ENCODE results near the gene FAM20C. TPM values are rescaled to one million over a fixed set of nuclear protein-coding genes. Genes with fewer than 3 reads are reported as not detected.

The FAM20C gene
- total RNA-seq, 4 donors from 2014 or later = 9.6 to 35.3 (median 18.6) TPM

DNA sequence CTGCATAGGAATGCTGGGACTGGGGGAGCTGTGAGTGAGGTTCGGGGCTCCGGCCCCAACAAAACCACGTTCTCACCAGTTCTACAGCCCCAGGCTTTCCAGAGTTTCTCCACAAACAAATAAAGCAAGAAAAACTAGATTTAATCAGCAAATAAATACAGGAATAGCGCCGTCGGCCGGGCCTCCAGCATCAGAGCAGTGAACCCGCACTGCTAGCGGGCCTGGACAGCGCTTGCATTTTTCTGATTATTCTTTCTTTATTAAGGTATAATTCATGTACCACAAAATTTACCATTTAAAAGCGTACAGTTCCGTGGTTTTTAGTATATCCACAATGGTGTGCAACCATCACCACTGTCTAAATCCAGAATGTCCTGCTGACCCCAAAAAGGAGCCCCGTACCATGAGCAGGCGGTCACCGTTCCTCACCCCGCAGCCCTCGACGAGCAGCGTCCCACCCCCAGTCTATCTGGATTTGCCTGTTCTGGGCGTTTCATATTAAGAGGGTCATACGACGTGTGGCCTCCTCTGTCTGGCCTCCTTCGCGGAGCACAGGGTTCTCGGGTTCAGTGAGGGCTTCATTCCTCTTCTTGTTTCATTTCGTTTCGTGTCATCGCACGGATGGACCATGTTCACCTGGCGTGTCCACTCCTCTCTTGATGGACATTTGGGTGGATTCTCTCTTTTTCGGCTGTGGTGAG is 62.1 kb downstream of the FAM20C start:
- Histone ChIP-seq H3K4me1 (peaks cover 0 to 4% of the 10 kb centered on the region in 2 donors), H3K27me3 (no peaks in the 10 kb centered on the region), H3K36me3 (peaks cover 0 to 60% of the 10 kb centered on the region in 2 donors), H3K27ac (no peak overlapping the region), H3K4me3 (no peak overlapping the region), H3K9me3 (no peaks in the 10 kb centered on the region)
- no peak for TF ChIP-seq POLR2A (IDR thresholded peaks at IDR 0.05)
- TF ChIP-seq, protein P1, sequence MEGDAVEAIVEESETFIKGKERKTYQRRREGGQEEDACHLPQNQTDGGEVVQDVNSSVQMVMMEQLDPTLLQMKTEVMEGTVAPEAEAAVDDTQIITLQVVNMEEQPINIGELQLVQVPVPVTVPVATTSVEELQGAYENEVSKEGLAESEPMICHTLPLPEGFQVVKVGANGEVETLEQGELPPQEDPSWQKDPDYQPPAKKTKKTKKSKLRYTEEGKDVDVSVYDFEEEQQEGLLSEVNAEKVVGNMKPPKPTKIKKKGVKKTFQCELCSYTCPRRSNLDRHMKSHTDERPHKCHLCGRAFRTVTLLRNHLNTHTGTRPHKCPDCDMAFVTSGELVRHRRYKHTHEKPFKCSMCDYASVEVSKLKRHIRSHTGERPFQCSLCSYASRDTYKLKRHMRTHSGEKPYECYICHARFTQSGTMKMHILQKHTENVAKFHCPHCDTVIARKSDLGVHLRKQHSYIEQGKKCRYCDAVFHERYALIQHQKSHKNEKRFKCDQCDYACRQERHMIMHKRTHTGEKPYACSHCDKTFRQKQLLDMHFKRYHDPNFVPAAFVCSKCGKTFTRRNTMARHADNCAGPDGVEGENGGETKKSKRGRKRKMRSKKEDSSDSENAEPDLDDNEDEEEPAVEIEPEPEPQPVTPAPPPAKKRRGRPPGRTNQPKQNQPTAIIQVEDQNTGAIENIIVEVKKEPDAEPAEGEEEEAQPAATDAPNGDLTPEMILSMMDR (IDR thresholded peaks at IDR 0.05 in 4 of 5, conservative IDR thresholded peaks at IDR 0.05 in 1 of 5) = no peak
- DNase-seq = no peak
- no peak for ATAC-seq
- intact Hi-C loops (cut with DNase I; ENCODE audit: low total_unique reads) (no loop called here), in situ Hi-C loops (cut with MboI; ENCODE audit: low sequenced_read_pairs in 4 of 4) (no loop called here)

- ATAC-seq (no peak), DNase-seq (no peak)
- no peaks in the 10 kb centered on the region for H3K27me3 ChIP-seq
- in situ Hi-C loops (cut with MboI; ENCODE audit: low sequenced_read_pairs in 4 of 4) (no loop called here), intact Hi-C loops (cut with DNase I; ENCODE audit: low total_unique reads) (no loop called here)
- H3K4me3 ChIP-seq = no peak overlapping the region
- H3K9me3 ChIP-seq = no peaks in the 10 kb centered on the region
- no peak overlapping the region for H3K27ac ChIP-seq
- TF ChIP-seq, protein P1 (IDR thresholded peaks at IDR 0.05 in 4 of 5, conservative IDR thresholded peaks at IDR 0.05 in 1 of 5) = no peak
- no peak for TF ChIP-seq POLR2A (IDR thresholded peaks at IDR 0.05)
- peaks cover 0 to 4% of the 10 kb centered on the region in 2 donors for H3K4me1 ChIP-seq
- H3K36me3 ChIP-seq = peaks cover 0 to 60% of the 10 kb centered on the region in 2 donors
Measured at GRCh38 chr7:255038-255435, 62.7 kb downstream of the FAM20C start.

- no peaks in the 10 kb centered on the region for H3K9me3 ChIP-seq
- H3K27me3 ChIP-seq = no peaks in the 10 kb centered on the region
- intact Hi-C loops (cut with DNase I; ENCODE audit: low total_unique reads) = no loop called here
- H3K4me3 ChIP-seq = no peak overlapping the region
- in situ Hi-C loops (cut with MboI; ENCODE audit: low sequenced_read_pairs in 4 of 4) = no loop called here
- no peak overlapping the region for H3K27ac ChIP-seq
- TF ChIP-seq, protein P1 (IDR thresholded peaks at IDR 0.05 in 4 of 5, conservative IDR thresholded peaks at IDR 0.05 in 1 of 5) = no peak
- TF ChIP-seq POLR2A (IDR thresholded peaks at IDR 0.05) = no peak
- peaks cover 0 to 60% of the 10 kb centered on the region in 2 donors for H3K36me3 ChIP-seq
- no peak for ATAC-seq
- DNase-seq = no peak
- H3K4me1 ChIP-seq = peaks cover 0 to 4% of the 10 kb centered on the region in 2 donors
Measured at GRCh38 chr7:255721-256361, 63.5 kb downstream of the FAM20C start.

DNA sequence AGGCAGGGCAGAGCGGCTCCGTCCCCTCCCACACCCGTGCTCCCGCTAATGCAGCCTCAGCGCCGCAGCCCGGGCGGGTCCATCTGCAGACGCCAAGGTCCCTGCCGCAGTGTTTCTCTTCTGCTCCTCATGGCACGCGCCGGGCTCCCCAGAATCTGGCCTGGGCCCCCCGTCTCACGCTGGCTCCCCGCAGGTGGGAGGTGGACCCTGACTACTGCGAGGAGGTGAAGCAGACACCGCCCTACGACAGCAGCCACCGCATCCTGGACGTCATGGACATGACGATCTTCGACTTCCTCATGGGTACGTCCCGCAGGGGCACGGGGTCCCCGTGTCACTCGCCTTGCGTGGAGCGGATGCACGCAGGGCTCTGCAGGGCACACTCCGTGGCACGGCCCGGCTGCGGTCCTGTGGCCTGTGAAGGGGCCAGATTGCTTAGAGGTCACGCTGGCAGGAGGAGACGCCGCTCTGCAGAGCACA is 64.1 kb downstream of the FAM20C start:
- in situ Hi-C loops (cut with MboI; ENCODE audit: low sequenced_read_pairs in 4 of 4) (no loop called here), intact Hi-C loops (cut with DNase I; ENCODE audit: low total_unique reads) (no loop called here)
- DNase-seq = no peak
- Histone ChIP-seq H3K4me1 (peaks cover 0 to 4% of the 10 kb centered on the region in 2 donors), H3K4me3 (no peak overlapping the region), H3K9me3 (no peaks in the 10 kb centered on the region), H3K27me3 (no peaks in the 10 kb centered on the region), H3K27ac (no peak overlapping the region), H3K36me3 (peaks cover 0 to 62% of the 10 kb centered on the region in 2 donors)
- no peak for ATAC-seq
- no peak for TF ChIP-seq POLR2A (IDR thresholded peaks at IDR 0.05)
- TF ChIP-seq, protein P1 (IDR thresholded peaks at IDR 0.05 in 4 of 5, conservative IDR thresholded peaks at IDR 0.05 in 1 of 5) = no peak

Measured in gastrocnemius medialis (tissue), 4 donors.